IMR-90 (cell line): ENCODE data around the gene RARRES1.

Experiments used
- RAD21 ChIP-seq: IDR thresholded peaks from 2 replicates; pipeline ENCODE4 v1.6.1; 2012; ENCODE audit warnings: low read length, improper control_type of control experiment
- RCOR1 ChIP-seq: IDR thresholded peaks from 2 replicates; pipeline ENCODE4 v1.6.1; 2012; ENCODE audit warnings: mild to moderate bottlenecking, low read length, improper control_type of control experiment; ENCODE audit not compliant: insufficient replicate concordance
- TF ChIP-seq, protein P1 (sequence below): conservative IDR thresholded peaks from 2 replicates; pipeline ENCODE4 v1.5.1; 2012; ENCODE audit warnings: mild to moderate bottlenecking, low read depth, low read length, improper control_type of control experiment

DNA sequence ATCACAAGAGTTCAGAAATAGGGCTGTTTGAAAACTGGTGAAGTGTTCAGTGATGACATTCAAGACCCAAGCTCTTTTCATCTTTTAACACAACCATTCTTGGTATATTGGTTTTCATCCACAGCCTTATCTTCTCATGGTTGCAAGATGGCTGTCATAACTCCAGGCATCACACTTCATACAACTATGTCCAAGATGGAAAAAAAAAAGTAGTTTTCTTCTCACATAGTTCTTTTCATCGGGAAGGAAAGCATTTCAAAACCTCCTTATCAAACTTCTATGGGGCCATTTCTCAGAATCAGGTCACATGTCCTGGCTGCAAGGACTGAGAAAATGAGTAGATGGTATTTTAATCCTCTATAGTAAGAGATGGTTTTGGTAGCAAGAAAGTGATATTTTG, 48.5 kb upstream of the RARRES1 start:
- TF ChIP-seq RCOR1 = no peak
- TF ChIP-seq, protein P1, sequence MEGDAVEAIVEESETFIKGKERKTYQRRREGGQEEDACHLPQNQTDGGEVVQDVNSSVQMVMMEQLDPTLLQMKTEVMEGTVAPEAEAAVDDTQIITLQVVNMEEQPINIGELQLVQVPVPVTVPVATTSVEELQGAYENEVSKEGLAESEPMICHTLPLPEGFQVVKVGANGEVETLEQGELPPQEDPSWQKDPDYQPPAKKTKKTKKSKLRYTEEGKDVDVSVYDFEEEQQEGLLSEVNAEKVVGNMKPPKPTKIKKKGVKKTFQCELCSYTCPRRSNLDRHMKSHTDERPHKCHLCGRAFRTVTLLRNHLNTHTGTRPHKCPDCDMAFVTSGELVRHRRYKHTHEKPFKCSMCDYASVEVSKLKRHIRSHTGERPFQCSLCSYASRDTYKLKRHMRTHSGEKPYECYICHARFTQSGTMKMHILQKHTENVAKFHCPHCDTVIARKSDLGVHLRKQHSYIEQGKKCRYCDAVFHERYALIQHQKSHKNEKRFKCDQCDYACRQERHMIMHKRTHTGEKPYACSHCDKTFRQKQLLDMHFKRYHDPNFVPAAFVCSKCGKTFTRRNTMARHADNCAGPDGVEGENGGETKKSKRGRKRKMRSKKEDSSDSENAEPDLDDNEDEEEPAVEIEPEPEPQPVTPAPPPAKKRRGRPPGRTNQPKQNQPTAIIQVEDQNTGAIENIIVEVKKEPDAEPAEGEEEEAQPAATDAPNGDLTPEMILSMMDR = no peak
- TF ChIP-seq RAD21 = no peak
